ENCODE data around the gene ATXN2L.

The ATXN2L gene

GRCh38 chr16:28835864-28836760 lies 13.3 kb downstream of the ATXN2L start:
- no peak for DNase-seq (ENCODE audit: low read depth in 2 of 2, low spot score in 1 of 2)

- no peak for DNase-seq (ENCODE audit: low read depth in 2 of 2, low spot score in 1 of 2)
Observed at GRCh38 chr16:28836761-28837064, 13.9 kb downstream of the ATXN2L start.

GRCh38 chr16:28837672-28838557 lies 15.1 kb downstream of the ATXN2L start:
- DNase-seq (ENCODE audit: low read depth in 2 of 2, low spot score in 1 of 2): no peak

DNA sequence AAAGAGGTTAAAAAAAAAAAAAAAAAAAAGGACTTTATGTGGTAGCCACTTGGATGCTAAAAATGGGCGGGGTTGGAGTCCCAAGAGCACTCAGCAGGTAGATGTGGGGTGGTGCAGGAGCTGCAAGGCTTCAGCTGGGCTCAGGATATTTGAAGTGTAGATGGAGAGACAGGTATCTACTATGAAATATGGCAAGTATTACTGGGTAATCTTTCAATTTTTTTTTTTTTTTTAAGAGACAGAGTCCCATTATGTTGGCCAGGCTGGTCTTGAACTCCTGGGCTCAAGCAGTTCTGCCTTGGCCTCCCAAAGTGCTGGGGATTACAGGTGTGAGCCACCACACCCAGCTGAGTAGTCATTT lies 15.7 kb downstream of the ATXN2L start:
- DNase-seq (ENCODE audit: low read depth in 2 of 2, low spot score in 1 of 2): no peak

GRCh38 chr16:28839004-28839639 lies 16.3 kb downstream of the ATXN2L start:
- no peak for DNase-seq (ENCODE audit: low read depth in 2 of 2, low spot score in 1 of 2)

DNA sequence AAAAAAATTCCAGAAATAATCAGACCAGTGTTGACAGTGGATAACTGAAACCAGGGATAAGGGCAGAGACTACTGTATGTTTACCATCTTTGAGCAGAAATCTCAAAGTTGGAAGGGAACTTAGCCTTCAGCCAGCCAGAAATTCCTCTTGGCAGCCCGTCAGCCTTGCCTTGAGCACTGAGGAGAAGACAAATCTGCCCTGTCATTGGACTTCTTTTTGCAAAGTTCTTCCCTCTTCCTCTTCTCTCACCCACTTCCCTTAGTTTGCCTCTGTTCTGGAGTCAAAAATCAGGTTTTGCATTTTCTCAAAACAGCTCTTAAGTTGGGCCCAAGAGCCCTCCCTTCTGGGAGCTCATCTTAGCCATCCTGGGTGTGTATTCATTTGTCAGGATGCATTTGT lies 17.1 kb downstream of the ATXN2L start:
- no peak for DNase-seq (ENCODE audit: low read depth in 2 of 2, low spot score in 1 of 2)

- no peak for DNase-seq (ENCODE audit: low read depth in 2 of 2, low spot score in 1 of 2)
Observed at GRCh38 chr16:28842696-28843095, 19.9 kb downstream of the ATXN2L start.

- DNase-seq (ENCODE audit: low read depth in 2 of 2, low spot score in 1 of 2): no peak
Observed at GRCh38 chr16:28843766-28844165, 21.0 kb downstream of the ATXN2L start.

GRCh38 chr16:28844226-28844885 lies 21.6 kb downstream of the ATXN2L start:
- no peak for DNase-seq (ENCODE audit: low read depth in 2 of 2, low spot score in 1 of 2)

DNA sequence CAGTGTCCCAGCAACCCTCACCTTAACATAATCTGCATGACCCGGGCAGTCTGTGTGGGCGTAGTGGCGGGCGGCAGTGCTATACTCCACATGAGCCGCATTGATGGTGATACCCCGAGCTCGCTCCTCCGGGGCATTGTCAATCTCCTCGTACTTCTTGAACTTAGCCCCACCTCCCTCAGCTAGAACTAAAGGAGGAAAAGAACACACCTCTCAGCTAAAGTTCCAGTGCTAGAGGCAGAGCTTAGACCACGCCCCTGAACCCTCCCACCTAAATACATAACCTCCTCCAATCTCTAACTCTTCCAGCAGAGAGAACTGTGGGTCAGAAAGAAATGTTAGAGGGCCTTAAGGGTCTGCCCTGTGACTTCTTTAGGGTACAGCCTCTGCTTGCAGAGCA lies 22.5 kb downstream of the ATXN2L start:
- DNase-seq (ENCODE audit: low read depth in 2 of 2, low spot score in 1 of 2): no peak

- DNase-seq (ENCODE audit: low read depth in 2 of 2, low spot score in 1 of 2): no peak
Observed at GRCh38 chr16:28845761-28846079, 22.9 kb downstream of the ATXN2L start.

- peak; percentile 90 to 97 for DNase-seq (ENCODE audit: low read depth in 2 of 2, low spot score in 1 of 2)
Observed at GRCh38 chr16:28846080-28846932, 23.5 kb downstream of the ATXN2L start, which contains the start of gene TUFM. TUFM (minus strand) TSS chr16:28846348; CDS start chr16:28846269, 79 bp downstream.

DNA sequence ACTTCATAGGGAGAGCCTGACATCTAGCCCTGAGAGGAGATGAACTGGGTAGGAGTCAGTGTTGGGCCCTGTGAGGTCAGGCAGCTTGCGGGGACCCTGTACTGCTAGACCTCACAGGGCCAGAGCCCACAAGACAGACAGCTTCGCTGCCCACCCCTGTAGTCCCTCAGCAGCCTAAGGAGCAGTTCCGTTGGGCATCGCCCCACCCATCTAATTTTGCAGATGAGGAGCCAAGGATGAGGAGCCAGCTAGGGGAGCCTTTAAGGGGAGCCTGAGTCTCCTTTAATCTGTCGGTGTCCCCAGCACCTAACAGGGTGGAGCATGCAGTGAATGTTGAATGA lies 24.1 kb downstream of the ATXN2L start:
- no peak for DNase-seq (ENCODE audit: low read depth in 2 of 2, low spot score in 1 of 2)

DNA sequence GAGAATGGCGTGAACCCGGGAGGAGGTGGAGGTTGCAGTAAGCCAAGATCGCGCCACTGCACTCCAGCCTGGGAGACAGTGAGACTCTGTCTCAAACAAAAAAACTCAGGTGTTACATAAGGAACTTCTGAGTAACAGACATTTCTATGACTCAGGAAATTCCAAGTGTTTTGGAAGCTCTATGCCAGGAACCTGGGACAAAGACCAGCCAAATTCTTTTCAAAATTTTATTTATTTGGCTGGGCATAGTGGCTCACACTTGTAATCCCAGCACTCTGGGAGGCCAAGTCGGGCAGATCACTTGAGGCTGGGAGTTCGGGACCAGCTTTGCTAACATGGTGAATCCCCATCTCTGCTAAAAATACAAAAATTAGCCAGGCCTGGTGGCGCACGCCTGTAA lies 35.6 kb downstream of the ATXN2L start:
- no peak for DNase-seq (ENCODE audit: low read depth in 2 of 2, low spot score in 1 of 2)

DNA sequence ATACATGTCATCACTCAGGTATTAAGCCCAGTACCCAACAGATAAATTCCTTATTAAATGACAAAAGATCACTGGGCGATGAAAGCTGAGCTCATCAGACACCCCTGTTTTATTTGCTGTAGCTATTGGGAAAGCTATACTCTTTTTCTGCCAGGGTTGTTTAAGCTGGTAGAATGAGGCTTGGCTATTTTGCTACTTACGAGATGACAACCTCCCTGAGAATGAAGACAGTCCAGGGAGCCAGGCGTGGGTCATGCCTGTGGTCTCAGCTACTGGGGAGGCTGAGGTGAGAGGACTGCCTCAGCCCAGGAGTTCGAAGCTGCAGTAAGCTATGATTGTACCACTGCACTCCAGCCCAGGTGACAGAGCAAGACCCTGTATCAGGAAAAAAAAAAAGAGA lies 36.5 kb downstream of the ATXN2L start:
- no peak for DNase-seq (ENCODE audit: low read depth in 2 of 2, low spot score in 1 of 2)

- DNase-seq (ENCODE audit: low read depth in 2 of 2, low spot score in 1 of 2): no peak
Observed at GRCh38 chr16:28863929-28864793, 41.4 kb downstream of the ATXN2L start.

DNA sequence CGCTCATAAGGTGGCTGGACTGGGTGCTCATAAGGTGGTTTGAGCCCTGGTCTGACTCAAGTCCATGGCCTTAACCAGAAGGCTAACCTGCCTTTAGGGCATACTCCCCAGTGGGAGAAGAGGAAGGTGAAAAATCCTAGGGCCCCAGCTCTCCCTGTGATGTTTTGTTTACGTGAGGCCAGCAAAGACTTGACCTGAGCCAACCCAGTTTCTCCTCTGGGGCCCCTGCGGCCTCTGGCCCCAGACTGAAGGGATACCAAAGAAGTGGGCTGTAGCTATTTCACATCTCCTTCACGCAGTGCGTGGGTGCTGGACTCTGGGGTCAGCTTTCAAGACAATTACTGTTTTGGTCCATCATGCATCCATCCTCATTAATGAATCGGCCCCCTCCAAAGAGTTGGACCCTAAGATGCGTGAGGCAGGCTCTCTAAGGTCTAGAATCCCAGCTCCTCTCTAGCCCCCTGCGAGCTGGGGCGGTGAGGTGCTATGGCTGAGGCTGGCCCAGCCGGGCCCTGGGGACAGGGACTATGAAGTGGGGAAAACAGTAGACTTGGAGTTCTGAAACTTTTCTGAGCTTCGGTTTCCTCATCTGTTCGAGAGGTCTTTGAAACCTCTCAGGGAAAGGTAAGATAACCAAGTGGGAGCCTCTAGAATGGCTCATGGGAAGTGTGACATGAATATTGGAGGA lies 42.3 kb downstream of the ATXN2L start:
- no peak for DNase-seq (ENCODE audit: low read depth in 2 of 2, low spot score in 1 of 2)

- no peak for DNase-seq (ENCODE audit: low read depth in 2 of 2, low spot score in 1 of 2)
Observed at GRCh38 chr16:28865722-28866453, 43.1 kb downstream of the ATXN2L start.

All from stimulated activated CD8-positive, alpha-beta memory T cell treated with anti-CD3 and anti-CD28 coated beads, Interleukin-4, amount 100 ng/mL, for 4 hours (primary cell).